Ascending aorta (tissue), 2 donors: ENCODE data around the gene OR2AP1. TPM values are rescaled to one million over a fixed set of nuclear protein-coding genes. Genes with fewer than 3 reads are reported as not detected.
"Not testable (repeated sequence)": the region's sequence is repeated elsewhere in the genome, so short reads cannot be mapped to it uniquely, and the experiment has no call there.

Experiments
- DNase-seq, 2 donors: peaks; one replicate each; pipeline ENCODE4 v3.0.0-alpha.2; 2019; ENCODE audit warnings: low spot score in 2 of 2
- H3K27ac ChIP-seq, 2 donors: fragments of 200-600 bp; sonication (generic); one replicate each; pipeline ENCODE4 v1.5.1; 2016 to 2017; ENCODE audit warnings: mild to moderate bottlenecking in 1 of 2
- H3K27me3 ChIP-seq: fragments of 200-600 bp; sonication (generic); one replicate; pipeline ENCODE4 v1.5.1; 2017
- H3K36me3 ChIP-seq, 2 donors: fragments of 200-600 bp; sonication (generic); one replicate each; pipeline ENCODE4 v1.5.1; 2016
- H3K4me1 ChIP-seq, 2 donors: fragments of 200-600 bp; sonication (generic); one replicate each; pipeline ENCODE4 v1.5.1; 2016 to 2017; ENCODE audit warnings: mild to moderate bottlenecking in 1 of 2
- H3K4me3 ChIP-seq, 2 donors: fragments of 200-600 bp; sonication (generic); one replicate each; pipeline ENCODE4 v1.5.1; 2016 to 2017; ENCODE audit warnings: mild to moderate bottlenecking in 1 of 2
- H3K9me3 ChIP-seq, 2 donors: fragments of 200-600 bp; sonication (generic); one replicate each; pipeline ENCODE4 v1.5.1; 2016
- intact Hi-C: fragments of 100-400 bp; cut with DNase I; formaldehyde crosslinking; loops from one replicate; pipeline ENCODE4 v1.15.1; 2023
- total RNA-seq: library from RNA; depleted of rRNA; stranded (reverse); fragments of >200 nt; gene quantifications from one replicate; pipeline ENCODE4 v1.1.0, GENCODE V29; 2016
- TF ChIP-seq, protein P1 (sequence below), 3 experiments: fragments of 200-600 bp in 2 of 3; fragments of 450-650 bp in 1 of 3; sonication (generic) in 2 of 3; IDR thresholded peaks; one replicate each; pipeline ENCODE4 v1.5.1; 2016 to 2019; ENCODE audit warnings: antibody characterized with exemption in 3 of 3, mild to moderate bottlenecking in 1 of 3, moderate library complexity in 1 of 3

OR2AP1 gene
- not detected for total RNA-seq

DNA sequence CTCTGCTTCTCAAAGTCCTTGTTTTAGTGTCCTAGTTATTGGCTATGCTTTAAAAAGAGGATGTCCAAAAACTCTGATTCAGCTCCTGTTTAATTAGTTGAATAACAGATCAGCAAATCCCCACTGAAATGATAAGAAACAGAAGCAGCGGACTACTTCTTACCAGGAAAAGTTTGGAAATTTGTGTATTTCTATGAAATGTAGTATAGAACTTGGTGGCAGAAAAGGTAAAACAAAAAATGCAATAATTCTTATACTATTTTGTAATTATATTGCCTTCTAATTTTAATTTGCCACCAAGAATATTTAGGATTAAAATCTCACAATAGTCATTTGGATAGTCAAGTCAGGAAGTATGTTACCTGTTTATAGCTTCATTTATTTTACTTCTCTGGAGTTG lies at the start of gene OR2AP1:
Gene OR2AP1 (plus strand): TSS at position 301 of the 400 bp plus-strand sequence. CDS start 1,947 bp downstream, outside the sequence.
- Histone ChIP-seq H3K4me3 (no peak within 1 kb of the TSS), H3K27ac (no peak within 1 kb of the TSS), H3K4me1 (no peaks in the 10 kb centered on the region), H3K27me3 (no peaks in the 10 kb centered on the region), H3K36me3 (no peaks in the 10 kb centered on the region), H3K9me3 (peaks cover 0 to 12% of the 10 kb centered on the region in 2 donors)
- intact Hi-C loops: no loop called here
- TF ChIP-seq, protein P1, sequence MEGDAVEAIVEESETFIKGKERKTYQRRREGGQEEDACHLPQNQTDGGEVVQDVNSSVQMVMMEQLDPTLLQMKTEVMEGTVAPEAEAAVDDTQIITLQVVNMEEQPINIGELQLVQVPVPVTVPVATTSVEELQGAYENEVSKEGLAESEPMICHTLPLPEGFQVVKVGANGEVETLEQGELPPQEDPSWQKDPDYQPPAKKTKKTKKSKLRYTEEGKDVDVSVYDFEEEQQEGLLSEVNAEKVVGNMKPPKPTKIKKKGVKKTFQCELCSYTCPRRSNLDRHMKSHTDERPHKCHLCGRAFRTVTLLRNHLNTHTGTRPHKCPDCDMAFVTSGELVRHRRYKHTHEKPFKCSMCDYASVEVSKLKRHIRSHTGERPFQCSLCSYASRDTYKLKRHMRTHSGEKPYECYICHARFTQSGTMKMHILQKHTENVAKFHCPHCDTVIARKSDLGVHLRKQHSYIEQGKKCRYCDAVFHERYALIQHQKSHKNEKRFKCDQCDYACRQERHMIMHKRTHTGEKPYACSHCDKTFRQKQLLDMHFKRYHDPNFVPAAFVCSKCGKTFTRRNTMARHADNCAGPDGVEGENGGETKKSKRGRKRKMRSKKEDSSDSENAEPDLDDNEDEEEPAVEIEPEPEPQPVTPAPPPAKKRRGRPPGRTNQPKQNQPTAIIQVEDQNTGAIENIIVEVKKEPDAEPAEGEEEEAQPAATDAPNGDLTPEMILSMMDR (IDR thresholded peaks at IDR 0.05): no peak
- no peak for DNase-seq

DNA sequence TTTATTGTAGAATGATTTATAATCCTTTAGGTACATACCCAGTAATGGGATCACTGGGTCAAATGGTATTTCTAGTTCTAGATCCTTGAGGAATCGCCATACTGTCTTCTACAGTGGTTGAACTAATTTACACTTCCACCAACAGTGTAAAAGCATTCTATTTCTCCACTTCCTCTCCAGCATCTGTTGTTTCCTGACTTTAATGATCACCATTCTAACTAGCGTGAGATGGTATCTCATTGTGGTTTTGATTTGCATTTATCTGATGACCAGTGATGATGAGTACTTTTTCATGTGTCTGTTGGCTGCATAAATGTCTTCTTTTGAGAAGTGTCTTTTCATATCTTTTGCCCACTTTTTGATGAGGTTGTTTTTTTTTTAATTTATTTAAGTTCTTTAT lies 24.0 kb upstream of the OR2AP1 start:
- H3K27ac ChIP-seq, DNase-seq, H3K36me3 ChIP-seq, H3K4me1 ChIP-seq, H3K4me3 ChIP-seq, H3K9me3 ChIP-seq, H3K27me3 ChIP-seq, intact Hi-C loops: not testable (repeated sequence)

DNA sequence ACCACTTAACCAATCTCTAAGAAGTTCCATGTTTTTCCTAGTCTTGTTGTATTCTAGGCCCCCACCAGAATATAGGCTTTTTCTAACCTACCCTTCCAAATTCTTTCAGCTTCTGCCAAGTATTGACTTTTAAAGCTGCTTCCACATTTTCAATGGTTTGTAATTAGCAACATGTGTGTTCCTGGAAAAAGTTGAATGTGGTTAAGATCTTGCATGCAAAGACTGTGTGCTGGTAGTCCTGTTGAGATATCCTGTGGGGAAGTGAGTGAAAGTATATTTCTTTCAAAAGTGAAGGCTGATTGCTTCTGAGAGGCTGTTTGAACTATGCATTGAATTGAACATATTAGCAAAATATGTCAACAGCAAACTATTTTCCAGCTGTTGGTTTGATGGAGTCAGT lies 23.5 kb upstream of the OR2AP1 start:
- Histone ChIP-seq H3K4me3 (no peak overlapping the region), H3K27ac (no peak overlapping the region), H3K9me3 (no peaks in the 10 kb centered on the region), H3K27me3 (no peaks in the 10 kb centered on the region), H3K4me1 (no peaks in the 10 kb centered on the region), H3K36me3 (no peaks in the 10 kb centered on the region)
- intact Hi-C loops: no loop called here
- DNase-seq: no peak
- TF ChIP-seq, protein P1 (IDR thresholded peaks at IDR 0.05): no peak

DNA sequence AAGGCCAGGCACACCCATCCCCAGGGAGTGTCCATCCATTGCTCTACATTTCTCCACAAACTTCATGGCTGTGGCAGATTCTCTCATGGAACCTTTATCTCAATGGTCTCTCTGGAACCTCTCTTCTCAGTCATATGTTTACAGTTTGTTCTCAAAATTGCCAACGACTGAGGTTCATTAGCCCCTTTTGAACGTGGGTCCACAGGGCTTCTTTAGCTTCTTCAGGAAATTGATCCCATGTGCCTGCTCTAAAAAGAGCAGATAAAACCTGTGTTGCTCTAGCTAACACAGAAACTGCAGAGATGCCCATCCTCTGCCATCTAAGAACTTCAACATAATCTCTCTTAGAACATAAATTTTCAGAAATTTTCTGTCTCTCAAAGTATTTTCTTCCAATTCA lies 23.0 kb upstream of the OR2AP1 start, which contains the start of gene OR6C4:
Gene OR6C4 (plus strand): TSS at position 301 of the 400 bp plus-strand sequence. CDS start 1,625 bp downstream, outside the sequence.
- DNase-seq: no peak
- no peaks in the 10 kb centered on the region for H3K4me1 ChIP-seq
- TF ChIP-seq, protein P1 (IDR thresholded peaks at IDR 0.05): no peak
- no peaks in the 10 kb centered on the region for H3K36me3 ChIP-seq
- intact Hi-C loops: no loop called here
- H3K4me3 ChIP-seq: no peak within 1 kb of the TSS
- H3K27ac ChIP-seq: no peak within 1 kb of the TSS
- H3K27me3 ChIP-seq: no peaks in the 10 kb centered on the region
- no peaks in the 10 kb centered on the region for H3K9me3 ChIP-seq

DNA sequence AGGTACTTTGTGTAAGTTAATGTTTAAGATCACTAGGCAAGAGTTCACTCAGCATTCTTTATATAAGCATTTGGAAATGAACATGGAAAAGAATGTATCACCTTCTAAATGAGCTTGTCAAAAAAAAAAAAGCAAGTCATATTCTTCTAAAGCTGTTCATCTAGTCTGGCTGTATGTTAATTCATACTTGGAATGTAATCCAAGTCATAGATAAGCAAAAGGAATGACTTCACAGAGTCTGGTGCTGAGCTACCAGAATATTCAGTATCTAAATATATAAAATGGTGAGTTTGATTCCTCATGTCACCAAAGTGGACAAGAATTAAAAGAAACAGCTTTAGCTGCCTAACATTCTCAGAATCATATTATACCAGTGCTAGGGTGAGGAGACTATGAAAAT lies 18.0 kb upstream of the OR2AP1 start:
- Histone ChIP-seq H3K9me3 (peaks cover 0 to 7% of the 10 kb centered on the region in 2 donors), H3K27me3 (no peaks in the 10 kb centered on the region), H3K36me3 (no peaks in the 10 kb centered on the region), H3K4me1 (no peaks in the 10 kb centered on the region), H3K27ac (no peak overlapping the region), H3K4me3 (no peak overlapping the region)
- intact Hi-C loops: no loop called here
- TF ChIP-seq, protein P1 (IDR thresholded peaks at IDR 0.05): no peak
- DNase-seq: no peak

DNA sequence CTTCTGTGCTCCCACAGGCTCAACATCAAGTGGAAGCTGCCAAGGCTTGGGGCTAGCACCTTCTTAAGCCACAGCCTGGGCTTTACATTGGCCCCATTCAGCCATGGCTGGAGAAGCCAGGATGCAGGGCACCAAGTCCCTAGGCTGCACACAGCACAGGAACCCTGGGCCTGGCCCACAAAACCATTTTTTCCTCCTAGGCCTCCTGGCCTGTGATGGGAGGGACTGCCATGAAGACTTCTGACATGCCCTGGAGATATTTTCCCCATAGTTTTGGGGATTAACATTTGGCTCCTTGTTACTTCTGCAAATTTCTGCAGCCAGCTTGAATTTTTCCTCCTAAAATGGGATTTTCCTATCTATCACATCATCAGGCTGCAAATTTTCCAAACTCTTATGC lies 2.2 kb upstream of the OR2AP1 start:
- peaks cover 0 to 12% of the 10 kb centered on the region in 2 donors for H3K9me3 ChIP-seq
- H3K4me3 ChIP-seq, DNase-seq, H3K36me3 ChIP-seq, H3K27me3 ChIP-seq, H3K27ac ChIP-seq, H3K4me1 ChIP-seq, intact Hi-C loops: not testable (repeated sequence)

DNA sequence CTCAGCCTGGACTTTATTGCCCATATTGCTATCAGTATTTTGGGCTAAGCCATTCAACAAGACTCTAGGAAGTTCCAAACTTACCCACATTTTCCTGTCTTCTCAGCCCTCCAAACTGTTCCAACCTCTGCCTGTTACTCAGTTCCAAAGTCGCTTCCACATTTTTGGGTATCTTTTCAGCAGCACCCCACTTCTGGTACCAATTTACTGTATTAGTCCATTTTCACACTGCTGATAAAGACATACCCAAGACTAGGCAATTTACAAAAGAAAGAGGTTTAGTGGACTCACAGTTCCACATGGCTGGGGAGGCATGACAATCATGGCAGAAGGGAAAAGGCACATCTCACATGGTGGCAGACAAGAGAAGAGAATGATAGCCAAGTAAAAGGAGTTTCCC lies 1.6 kb upstream of the OR2AP1 start:
- intact Hi-C loops, DNase-seq, H3K36me3 ChIP-seq, H3K4me1 ChIP-seq, H3K27me3 ChIP-seq, H3K4me3 ChIP-seq, H3K27ac ChIP-seq: not testable (repeated sequence)
- H3K9me3 ChIP-seq: peaks cover 0 to 12% of the 10 kb centered on the region in 2 donors
